Hematopoietic multipotent progenitor cell treated with erythropoietin and hydrocortisone succinate and interleukin-3 and kit ligand, for 4 days (in vitro differentiated cells): ENCODE measurements around the gene SPANXA2.
"Not testable (repeated sequence)": the region's sequence is repeated elsewhere in the genome, so short reads cannot be mapped to it uniquely, and the experiment has no call there.

Experiments used
- DNase-seq: peaks from one replicate; pipeline ENCODE4 v3.0.0-alpha.2; 2015

Gene SPANXA2, protein sequence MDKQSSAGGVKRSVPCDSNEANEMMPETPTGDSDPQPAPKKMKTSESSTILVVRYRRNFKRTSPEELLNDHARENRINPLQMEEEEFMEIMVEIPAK

GRCh38 chrX:141589408-141589807 lies at the start of gene SPANXA2:
SPANXA2 (plus strand) TSS chrX:141589708; CDS start chrX:141589768, 60 bp downstream.
- DNase-seq = not testable (repeated sequence)

GRCh38 chrX:141542551-141542950 lies 47.0 kb upstream of the SPANXA2 start:
- not testable (repeated sequence) for DNase-seq

DNA sequence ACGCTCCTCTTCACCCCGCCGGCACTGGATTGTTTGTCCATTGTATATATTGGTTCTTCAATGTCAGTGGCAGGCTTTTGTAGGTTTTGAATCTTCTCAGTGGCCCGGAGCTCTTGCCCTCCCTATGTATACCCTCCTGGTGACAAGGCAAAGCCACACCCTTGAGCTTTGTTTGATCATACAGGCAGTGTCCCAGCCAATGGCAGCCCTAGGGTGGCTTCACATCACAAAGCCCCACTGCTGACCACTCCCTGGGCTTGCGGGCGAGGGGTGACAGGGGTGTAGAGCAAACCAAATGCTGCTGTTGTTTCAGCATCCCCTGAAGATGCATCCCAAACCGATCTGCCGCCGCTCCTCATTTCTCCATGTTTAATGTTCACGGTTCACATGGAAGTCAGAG lies 4.9 kb upstream of the SPANXA2 start, which contains the start of gene SPANXA1:
TSS of gene SPANXA1 (minus strand) at position 101 of the 400 bp plus-strand sequence. CDS start at position 41, 60 bp downstream.
- not testable (repeated sequence) for DNase-seq

GRCh38 chrX:141609111-141609510 lies 19.6 kb downstream of the SPANXA2 start:
- no peak for DNase-seq

- no peak for DNase-seq
These were observed 29.8 kb downstream of the SPANXA2 start for GRCh38 chrX:141619336-141619735.

- no peak for DNase-seq
These were observed 42.6 kb downstream of the SPANXA2 start for GRCh38 chrX:141632124-141632523.

- no peak for DNase-seq
These were observed 49.0 kb downstream of the SPANXA2 start for GRCh38 chrX:141638550-141638949.
